ENCODE measurements around the gene FXYD6.

The FXYD6 gene

DNA sequence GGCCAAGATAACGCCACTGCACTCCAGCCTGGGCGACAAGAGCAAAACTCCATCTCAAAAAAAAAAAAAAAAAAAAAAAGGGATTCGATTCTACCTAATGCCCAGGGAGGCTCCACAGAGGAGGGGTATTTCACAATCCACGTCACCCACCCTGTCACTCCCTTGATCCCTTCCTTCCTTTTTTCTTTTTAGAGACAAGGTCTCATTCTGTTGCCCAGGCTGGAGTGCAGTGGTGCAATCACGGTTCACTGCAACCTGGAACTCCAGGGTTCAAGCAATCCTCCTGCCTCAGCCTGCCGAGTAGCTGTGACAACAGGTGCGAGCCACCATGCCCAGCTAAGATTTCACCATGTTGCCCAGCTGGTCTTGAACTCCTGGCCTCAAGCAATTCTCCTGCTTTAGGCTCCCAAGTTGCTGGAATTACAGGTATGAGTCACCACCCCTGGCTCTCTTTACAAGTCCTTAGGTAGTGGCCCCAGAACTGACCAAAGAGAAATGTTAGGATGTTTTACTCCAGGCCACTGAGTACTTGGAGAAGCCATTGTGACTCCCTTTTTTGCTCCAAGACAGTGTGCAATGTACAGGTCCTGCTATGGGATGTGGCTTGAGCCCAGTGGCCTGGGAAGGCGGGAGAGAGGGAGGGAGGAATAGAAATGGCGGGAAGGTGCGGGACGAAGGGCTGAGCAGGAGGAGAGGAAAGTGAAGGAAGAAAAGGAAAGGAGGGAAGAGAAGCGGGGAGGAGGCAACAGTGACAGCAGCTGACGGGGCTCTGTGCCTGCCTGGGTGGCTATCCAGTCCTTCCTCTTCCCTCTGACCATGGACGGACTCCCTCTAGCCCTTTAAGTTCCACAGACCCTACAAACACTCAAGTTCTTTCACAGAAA, 40.1 kb downstream of the FXYD6 start:
- H4K20me1 ChIP-seq (ENCODE audit: insufficient read depth) = no peaks in the 10 kb centered on the region
- no peak overlapping the region for H3K4me3 ChIP-seq (IDR thresholded peaks at IDR 0.05; ENCODE audit: insufficient read depth, low read depth, low read length)
- TF ChIP-seq, protein P1, sequence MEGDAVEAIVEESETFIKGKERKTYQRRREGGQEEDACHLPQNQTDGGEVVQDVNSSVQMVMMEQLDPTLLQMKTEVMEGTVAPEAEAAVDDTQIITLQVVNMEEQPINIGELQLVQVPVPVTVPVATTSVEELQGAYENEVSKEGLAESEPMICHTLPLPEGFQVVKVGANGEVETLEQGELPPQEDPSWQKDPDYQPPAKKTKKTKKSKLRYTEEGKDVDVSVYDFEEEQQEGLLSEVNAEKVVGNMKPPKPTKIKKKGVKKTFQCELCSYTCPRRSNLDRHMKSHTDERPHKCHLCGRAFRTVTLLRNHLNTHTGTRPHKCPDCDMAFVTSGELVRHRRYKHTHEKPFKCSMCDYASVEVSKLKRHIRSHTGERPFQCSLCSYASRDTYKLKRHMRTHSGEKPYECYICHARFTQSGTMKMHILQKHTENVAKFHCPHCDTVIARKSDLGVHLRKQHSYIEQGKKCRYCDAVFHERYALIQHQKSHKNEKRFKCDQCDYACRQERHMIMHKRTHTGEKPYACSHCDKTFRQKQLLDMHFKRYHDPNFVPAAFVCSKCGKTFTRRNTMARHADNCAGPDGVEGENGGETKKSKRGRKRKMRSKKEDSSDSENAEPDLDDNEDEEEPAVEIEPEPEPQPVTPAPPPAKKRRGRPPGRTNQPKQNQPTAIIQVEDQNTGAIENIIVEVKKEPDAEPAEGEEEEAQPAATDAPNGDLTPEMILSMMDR (conservative IDR thresholded peaks at IDR 0.05; ENCODE audit: low read depth, low read length) = no peak
- H2AFZ ChIP-seq (ENCODE audit: low read depth) = no peak overlapping the region
- H3K4me1 ChIP-seq (ENCODE audit: low read depth, poor library complexity, severe bottlenecking) = no peaks in the 10 kb centered on the region
- H3K27me3 ChIP-seq (ENCODE audit: insufficient read depth, low read depth) = no peaks in the 10 kb centered on the region; the same call in 1 of the 2 replicates
- no peaks in the 10 kb centered on the region for H3K36me3 ChIP-seq (ENCODE audit: insufficient read depth)
- H3K79me2 ChIP-seq (ENCODE audit: insufficient read depth, low read depth) = no peaks in the 10 kb centered on the region
- no peak overlapping the region for H3K9ac ChIP-seq
- H3K4me2 ChIP-seq = no peak overlapping the region
- no peak overlapping the region for H3K27ac ChIP-seq

GRCh38 chr11:117835576-117835975, 40.9 kb downstream of the FXYD6 start:
- no peak overlapping the region for H3K4me2 ChIP-seq
- no peak overlapping the region for H2AFZ ChIP-seq (ENCODE audit: low read depth)
- no peak overlapping the region for H3K9ac ChIP-seq
- no peak overlapping the region for H3K4me3 ChIP-seq (IDR thresholded peaks at IDR 0.05; ENCODE audit: insufficient read depth, low read depth, low read length)
- TF ChIP-seq, protein P1 (conservative IDR thresholded peaks at IDR 0.05; ENCODE audit: low read depth, low read length) = no peak
- no peaks in the 10 kb centered on the region for H3K36me3 ChIP-seq (ENCODE audit: insufficient read depth)
- no peaks in the 10 kb centered on the region for H3K4me1 ChIP-seq (ENCODE audit: low read depth, poor library complexity, severe bottlenecking)
- no peaks in the 10 kb centered on the region for H4K20me1 ChIP-seq (ENCODE audit: insufficient read depth)
- H3K79me2 ChIP-seq (ENCODE audit: insufficient read depth, low read depth) = no peaks in the 10 kb centered on the region
- H3K27ac ChIP-seq = no peak overlapping the region
- H3K27me3 ChIP-seq (ENCODE audit: insufficient read depth, low read depth) = no peaks in the 10 kb centered on the region; the same call in 1 of the 2 replicates

DNA sequence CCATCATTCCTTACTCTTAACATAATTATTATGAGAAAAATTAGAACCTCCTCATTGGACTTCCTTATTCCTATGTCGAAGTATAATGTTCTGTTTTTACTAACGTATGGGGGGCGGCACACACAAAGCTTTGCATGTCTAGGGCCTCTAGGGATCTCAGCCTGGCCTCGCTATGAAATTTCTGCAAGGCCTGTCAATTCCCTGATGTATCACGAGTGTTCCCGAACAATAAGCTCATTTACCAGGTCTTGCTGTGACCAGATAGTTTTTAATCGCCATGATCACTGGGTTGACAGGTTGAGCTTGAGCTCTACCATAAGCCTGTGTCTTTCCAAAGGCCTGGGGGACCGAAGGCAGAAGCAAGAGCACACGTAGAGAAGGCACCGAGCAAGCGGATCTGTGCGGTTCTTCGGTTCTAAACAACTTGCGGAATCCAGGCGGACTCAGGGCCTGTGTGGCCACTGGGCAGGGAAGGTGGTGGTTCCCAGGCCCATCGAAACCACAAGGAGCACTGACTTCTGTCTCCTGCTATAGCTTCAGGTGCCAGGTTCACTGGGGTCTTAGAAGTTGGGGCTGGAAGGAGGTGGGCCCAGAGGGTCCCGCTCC, 41.5 kb downstream of the FXYD6 start:
- Histone ChIP-seq H3K9ac (no peak overlapping the region), H3K4me1 (ENCODE audit: low read depth, poor library complexity, severe bottlenecking) (no peaks in the 10 kb centered on the region), H3K36me3 (ENCODE audit: insufficient read depth) (no peaks in the 10 kb centered on the region), H3K79me2 (ENCODE audit: insufficient read depth, low read depth) (no peaks in the 10 kb centered on the region), H3K27ac (no peak overlapping the region), H3K27me3 (ENCODE audit: insufficient read depth, low read depth) (no peaks in the 10 kb centered on the region; the same call in 1 of the 2 replicates), H4K20me1 (ENCODE audit: insufficient read depth) (no peaks in the 10 kb centered on the region), H3K4me2 (no peak overlapping the region), H3K4me3 (IDR thresholded peaks at IDR 0.05; ENCODE audit: insufficient read depth, low read depth, low read length) (no peak overlapping the region), H2AFZ (ENCODE audit: low read depth) (no peak overlapping the region)
- TF ChIP-seq, protein P1 (conservative IDR thresholded peaks at IDR 0.05; ENCODE audit: low read depth, low read length) = no peak

GRCh38 chr11:117834068-117834810, 42.2 kb downstream of the FXYD6 start:
- H3K27me3 ChIP-seq (ENCODE audit: insufficient read depth, low read depth) = no peaks in the 10 kb centered on the region; the same call in 1 of the 2 replicates
- no peak overlapping the region for H3K9ac ChIP-seq
- no peaks in the 10 kb centered on the region for H3K36me3 ChIP-seq (ENCODE audit: insufficient read depth)
- no peak overlapping the region for H3K27ac ChIP-seq
- no peak overlapping the region for H2AFZ ChIP-seq (ENCODE audit: low read depth)
- TF ChIP-seq, protein P1 (conservative IDR thresholded peaks at IDR 0.05; ENCODE audit: low read depth, low read length) = no peak
- no peak overlapping the region for H3K4me3 ChIP-seq (IDR thresholded peaks at IDR 0.05; ENCODE audit: insufficient read depth, low read depth, low read length)
- H3K4me1 ChIP-seq (ENCODE audit: low read depth, poor library complexity, severe bottlenecking) = no peaks in the 10 kb centered on the region
- no peaks in the 10 kb centered on the region for H3K79me2 ChIP-seq (ENCODE audit: insufficient read depth, low read depth)
- no peaks in the 10 kb centered on the region for H4K20me1 ChIP-seq (ENCODE audit: insufficient read depth)
- H3K4me2 ChIP-seq = no peak overlapping the region

Data from KMS-11 (cell line).